ENCODE data around the gene TIMM13. TPM values are rescaled to one million over a fixed set of nuclear protein-coding genes. Genes with fewer than 3 reads are reported as not detected.

TIMM13 gene
- total RNA-seq, 2 donors from 2014 or later = 52.0 to 52.3 TPM

DNA sequence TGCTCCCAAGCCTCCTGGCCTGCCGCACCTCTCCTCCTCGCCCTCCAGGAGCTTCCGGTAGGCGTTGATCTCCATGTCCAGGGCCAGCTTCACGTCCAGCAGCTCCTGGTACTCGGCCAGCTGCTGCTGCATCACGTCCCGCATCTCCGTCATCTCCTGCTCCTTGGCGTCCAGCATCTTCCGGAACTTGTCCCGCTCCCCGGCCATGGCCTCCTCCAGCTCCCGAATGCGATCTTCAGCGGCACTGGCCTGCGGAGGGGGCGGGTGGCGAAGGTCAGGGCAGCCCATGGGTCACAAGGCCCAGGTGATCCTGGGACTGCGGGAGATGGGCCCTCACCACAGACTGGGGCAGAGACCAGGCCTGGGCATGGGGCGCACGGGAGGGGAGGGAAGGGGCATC is 6.9 kb upstream of the TIMM13 start:
- H3K9me3 ChIP-seq = no peaks in the 10 kb centered on the region
- no peak overlapping the region for H3K27ac ChIP-seq
- no peaks in the 10 kb centered on the region for H3K4me1 ChIP-seq (replicated peaks)
- no peak for DNase-seq (ENCODE audit: low spot score)
- TF ChIP-seq, protein P1, sequence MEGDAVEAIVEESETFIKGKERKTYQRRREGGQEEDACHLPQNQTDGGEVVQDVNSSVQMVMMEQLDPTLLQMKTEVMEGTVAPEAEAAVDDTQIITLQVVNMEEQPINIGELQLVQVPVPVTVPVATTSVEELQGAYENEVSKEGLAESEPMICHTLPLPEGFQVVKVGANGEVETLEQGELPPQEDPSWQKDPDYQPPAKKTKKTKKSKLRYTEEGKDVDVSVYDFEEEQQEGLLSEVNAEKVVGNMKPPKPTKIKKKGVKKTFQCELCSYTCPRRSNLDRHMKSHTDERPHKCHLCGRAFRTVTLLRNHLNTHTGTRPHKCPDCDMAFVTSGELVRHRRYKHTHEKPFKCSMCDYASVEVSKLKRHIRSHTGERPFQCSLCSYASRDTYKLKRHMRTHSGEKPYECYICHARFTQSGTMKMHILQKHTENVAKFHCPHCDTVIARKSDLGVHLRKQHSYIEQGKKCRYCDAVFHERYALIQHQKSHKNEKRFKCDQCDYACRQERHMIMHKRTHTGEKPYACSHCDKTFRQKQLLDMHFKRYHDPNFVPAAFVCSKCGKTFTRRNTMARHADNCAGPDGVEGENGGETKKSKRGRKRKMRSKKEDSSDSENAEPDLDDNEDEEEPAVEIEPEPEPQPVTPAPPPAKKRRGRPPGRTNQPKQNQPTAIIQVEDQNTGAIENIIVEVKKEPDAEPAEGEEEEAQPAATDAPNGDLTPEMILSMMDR (IDR thresholded peaks at IDR 0.05) = no peak
- TF ChIP-seq POLR2A (IDR thresholded peaks at IDR 0.05) = no peak
- TF ChIP-seq POLR2AphosphoS5 (IDR thresholded peaks at IDR 0.05) = no peak
- intact Hi-C loops (cut with DNase I) = no loop called here
- H3K27me3 ChIP-seq (replicated peaks; ENCODE audit: insufficient read depth) = no peaks in the 10 kb centered on the region
- WGBS = 88% methylated on average over 21 of the region's 22 CpGs
- H3K4me3 ChIP-seq = no peak overlapping the region
- peaks cover 0 to 6% of the 10 kb centered on the region in 2 donors for H3K36me3 ChIP-seq

DNA sequence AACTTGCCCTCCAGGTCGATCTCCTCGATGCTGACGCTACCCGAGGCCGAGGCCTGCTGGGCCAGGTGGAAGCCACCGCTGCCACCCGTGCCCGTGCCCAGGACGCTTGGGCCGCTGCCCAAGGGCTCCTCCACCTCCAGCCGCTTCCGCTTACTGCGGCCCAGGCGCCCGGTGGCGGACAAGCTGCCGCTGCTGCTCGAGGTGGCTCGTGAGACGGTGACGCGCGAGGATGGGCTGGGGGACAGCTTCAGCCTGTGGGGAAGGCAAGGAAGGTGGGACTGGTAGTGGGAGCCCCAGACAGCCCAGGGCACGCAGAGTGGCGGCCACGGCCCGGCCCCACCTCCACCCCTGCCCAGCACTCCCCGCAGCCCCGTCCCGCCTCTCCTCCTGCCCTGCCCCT is 6.5 kb upstream of the TIMM13 start:
- TF ChIP-seq POLR2A (IDR thresholded peaks at IDR 0.05) (no peak), POLR2AphosphoS5 (IDR thresholded peaks at IDR 0.05) (no peak)
- TF ChIP-seq, protein P1 (IDR thresholded peaks at IDR 0.05) = no peak
- Histone ChIP-seq H3K4me1 (replicated peaks) (no peaks in the 10 kb centered on the region), H3K9me3 (no peaks in the 10 kb centered on the region), H3K36me3 (peaks cover 0 to 6% of the 10 kb centered on the region in 2 donors), H3K27me3 (replicated peaks; ENCODE audit: insufficient read depth) (no peaks in the 10 kb centered on the region), H3K27ac (no peak overlapping the region), H3K4me3 (no peak overlapping the region)
- DNase-seq (ENCODE audit: low spot score) = no peak
- WGBS = 92% methylated on average over 30 of the region's 30 CpGs
- intact Hi-C loops (cut with DNase I) = no loop called here

DNA sequence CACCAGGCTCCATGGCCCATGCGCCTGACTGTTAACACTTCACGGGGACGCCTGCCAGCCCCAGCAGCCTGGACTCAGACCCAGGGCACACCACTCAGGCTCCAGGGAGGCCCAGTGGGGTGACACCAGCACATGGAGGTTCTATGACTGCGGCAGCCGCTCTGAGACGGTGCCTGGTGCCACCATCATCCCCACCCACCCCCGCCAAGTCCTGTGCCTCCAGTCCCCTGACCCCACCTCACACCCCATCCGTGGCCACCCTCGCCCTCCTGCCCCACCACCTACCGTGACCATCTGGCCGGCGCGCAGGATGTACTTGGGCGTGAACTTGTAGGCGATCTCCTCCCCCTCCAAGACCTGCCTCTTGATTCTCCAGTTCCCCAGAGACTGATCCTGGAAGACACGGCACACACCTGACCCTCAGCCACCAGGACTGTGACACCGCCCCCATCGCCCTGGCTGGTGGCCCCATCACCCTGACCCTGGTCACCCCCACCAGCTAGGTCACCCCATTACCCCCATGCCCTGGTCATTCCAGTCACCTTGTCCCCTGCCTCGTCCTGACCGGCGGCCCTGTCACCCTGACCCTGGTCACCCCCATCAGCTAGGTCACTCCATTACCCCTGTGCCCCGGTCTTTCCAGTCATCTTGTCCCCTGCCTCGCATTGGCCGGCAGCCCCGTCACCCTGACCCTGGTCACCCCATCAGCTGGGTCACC is 4.9 kb upstream of the TIMM13 start:
- intact Hi-C loops (cut with DNase I) = no loop called here
- no peaks in the 10 kb centered on the region for H3K9me3 ChIP-seq
- H3K36me3 ChIP-seq = no peaks in the 10 kb centered on the region
- no peak for DNase-seq (ENCODE audit: low spot score)
- H3K27ac ChIP-seq = no peak overlapping the region
- H3K27me3 ChIP-seq (replicated peaks; ENCODE audit: insufficient read depth) = no peaks in the 10 kb centered on the region
- TF ChIP-seq POLR2AphosphoS5 (IDR thresholded peaks at IDR 0.05) (no peak), POLR2A (IDR thresholded peaks at IDR 0.05) (no peak)
- TF ChIP-seq, protein P1 (IDR thresholded peaks at IDR 0.05) = no peak
- no peak overlapping the region for H3K4me3 ChIP-seq
- whole genome bisulfite sequencing = 95% methylated on average over 25 of the region's 25 CpGs
- no peaks in the 10 kb centered on the region for H3K4me1 ChIP-seq (replicated peaks)

DNA sequence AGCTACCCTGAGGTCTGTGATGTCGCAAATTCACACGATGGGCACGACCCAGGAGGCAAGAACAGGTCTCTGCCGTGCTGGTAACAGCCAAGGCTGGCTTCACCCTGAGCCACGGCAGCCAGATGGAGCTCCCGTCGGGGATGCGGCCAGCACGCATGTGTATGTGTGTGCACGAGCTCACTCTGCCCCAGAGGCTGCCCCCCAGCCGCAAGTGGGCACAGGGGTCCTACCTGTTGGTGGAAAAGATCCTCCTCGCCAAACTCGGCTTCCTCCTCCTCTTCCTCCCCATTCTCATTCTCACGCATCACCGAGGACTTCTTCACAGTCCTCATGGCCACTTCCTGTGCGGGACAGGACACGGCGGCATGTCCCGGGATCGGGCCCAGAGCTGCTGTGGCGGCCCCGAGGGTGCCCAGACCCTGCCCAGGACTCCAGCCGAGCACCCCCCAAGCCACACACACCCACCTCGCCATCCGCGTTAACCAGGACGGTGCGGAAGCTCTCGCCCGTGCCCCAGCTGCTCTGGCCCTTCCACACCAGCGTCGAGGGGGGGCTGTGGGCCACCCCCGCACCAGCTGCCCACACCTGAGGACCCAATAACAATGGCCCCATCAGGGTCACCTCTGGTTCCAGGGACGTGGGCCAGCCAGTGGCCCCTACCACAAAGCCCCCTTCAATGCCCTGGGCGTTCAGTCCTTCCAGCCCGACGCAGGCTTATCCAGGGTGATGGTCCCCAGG is 4.1 kb upstream of the TIMM13 start:
- Histone ChIP-seq H3K4me1 (replicated peaks) (peaks cover 4% of the 10 kb centered on the region), H3K4me3 (no peak overlapping the region), H3K9me3 (no peaks in the 10 kb centered on the region), H3K36me3 (no peaks in the 10 kb centered on the region), H3K27me3 (replicated peaks; ENCODE audit: insufficient read depth) (no peaks in the 10 kb centered on the region), H3K27ac (no peak overlapping the region)
- intact Hi-C loops (cut with DNase I) = no loop called here
- TF ChIP-seq POLR2A (IDR thresholded peaks at IDR 0.05) (no peak), POLR2AphosphoS5 (IDR thresholded peaks at IDR 0.05) (no peak)
- TF ChIP-seq, protein P1 (IDR thresholded peaks at IDR 0.05) = no peak
- 91% methylated on average over 35 of the region's 37 CpGs for WGBS
- DNase-seq (ENCODE audit: low spot score) = no peak
